Measurements from ENCODE around the gene RXRA. TPM values are rescaled to one million over a fixed set of nuclear protein-coding genes. Genes with fewer than 3 reads are reported as not detected.

RXRA gene
- total RNA-seq, 1 experiment from 2014 or later: 29.9 TPM

DNA sequence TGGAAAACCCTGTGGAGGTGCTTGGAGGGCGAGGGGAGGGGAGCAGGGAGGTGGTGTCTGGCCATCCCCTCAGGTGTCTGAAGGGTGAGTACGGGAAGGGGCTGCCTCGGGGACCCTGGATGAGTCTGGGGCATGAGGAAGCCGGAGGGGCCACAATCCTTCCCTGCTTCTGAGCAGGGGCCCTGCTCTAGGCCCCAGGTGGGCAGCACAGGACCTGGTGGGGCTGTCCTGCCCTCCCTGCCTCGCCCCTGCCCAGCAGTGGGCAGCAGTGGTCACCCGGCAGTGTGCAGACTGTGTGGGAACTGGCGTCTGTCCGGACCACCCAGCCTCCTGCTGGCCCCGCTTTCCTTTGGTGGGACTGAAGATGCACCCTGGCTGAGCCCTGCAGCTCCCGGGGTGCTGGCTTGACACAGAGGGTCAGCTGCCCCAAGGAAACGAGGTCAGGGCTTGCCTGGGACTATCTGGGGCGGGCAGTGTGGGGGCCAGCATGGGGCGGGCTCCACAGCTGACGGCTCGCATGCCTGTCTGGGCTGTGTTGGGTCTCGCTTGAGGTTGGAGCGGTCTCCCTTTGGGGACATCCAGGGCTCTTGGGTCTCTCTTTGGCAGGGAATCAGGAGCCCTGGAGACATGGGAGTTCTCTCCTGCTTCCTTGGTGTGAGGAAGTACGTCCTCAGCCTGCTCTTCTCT is 26.1 kb downstream of the RXRA start:
- Mint-ChIP-seq H3K4me1 (peaks cover 14 to 33% of the 10 kb centered on the region in 2 experiments), H3K36me3 (ENCODE audit: insufficient read depth in 1 of 3, low read depth in 3 of 3) (no peaks in the 10 kb centered on the region)
- no peak overlapping the region for H3K18ac ChIP-seq (ENCODE audit: insufficient read length, low read depth, low read length)

More for the DNA sequence above, 26.1 kb downstream of the RXRA start:
- Mint-ChIP-seq H3K27ac (peak overlapping the region in 1 of 3 experiments; percentile 90; a peak in 3 of 7 replicates), H3K4me3 (no peak overlapping the region), H3K27me3 (ENCODE audit: low read depth) (no peaks in the 10 kb centered on the region), H3K9me3 (no peaks in the 10 kb centered on the region)
- no peaks in the 10 kb centered on the region for H3K4me1 ChIP-seq (ENCODE audit: insufficient read depth, low read length)
- peaks cover 2% of the 10 kb centered on the region; the same call in 1 of the 2 replicates for H3K79me2 ChIP-seq (ENCODE audit: insufficient read depth, low read length)
- no peaks in the 10 kb centered on the region for H3K9me3 ChIP-seq (ENCODE audit: control insufficient read depth, low read depth, low read length)
- no peaks in the 10 kb centered on the region for H4K20me1 ChIP-seq (ENCODE audit: control insufficient read depth, insufficient read depth, insufficient read length)
- H2BK15ac ChIP-seq (ENCODE audit: low read depth, low read length): no peak overlapping the region
- TF ChIP-seq, protein P1, sequence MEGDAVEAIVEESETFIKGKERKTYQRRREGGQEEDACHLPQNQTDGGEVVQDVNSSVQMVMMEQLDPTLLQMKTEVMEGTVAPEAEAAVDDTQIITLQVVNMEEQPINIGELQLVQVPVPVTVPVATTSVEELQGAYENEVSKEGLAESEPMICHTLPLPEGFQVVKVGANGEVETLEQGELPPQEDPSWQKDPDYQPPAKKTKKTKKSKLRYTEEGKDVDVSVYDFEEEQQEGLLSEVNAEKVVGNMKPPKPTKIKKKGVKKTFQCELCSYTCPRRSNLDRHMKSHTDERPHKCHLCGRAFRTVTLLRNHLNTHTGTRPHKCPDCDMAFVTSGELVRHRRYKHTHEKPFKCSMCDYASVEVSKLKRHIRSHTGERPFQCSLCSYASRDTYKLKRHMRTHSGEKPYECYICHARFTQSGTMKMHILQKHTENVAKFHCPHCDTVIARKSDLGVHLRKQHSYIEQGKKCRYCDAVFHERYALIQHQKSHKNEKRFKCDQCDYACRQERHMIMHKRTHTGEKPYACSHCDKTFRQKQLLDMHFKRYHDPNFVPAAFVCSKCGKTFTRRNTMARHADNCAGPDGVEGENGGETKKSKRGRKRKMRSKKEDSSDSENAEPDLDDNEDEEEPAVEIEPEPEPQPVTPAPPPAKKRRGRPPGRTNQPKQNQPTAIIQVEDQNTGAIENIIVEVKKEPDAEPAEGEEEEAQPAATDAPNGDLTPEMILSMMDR (conservative IDR thresholded peaks at IDR 0.05): no peak
- no peak overlapping the region for H4K8ac ChIP-seq (replicated peaks; ENCODE audit: insufficient read length, low read depth, low read length)
- no peak overlapping the region for H2BK20ac ChIP-seq (ENCODE audit: low read depth, low read length, poor library complexity, severe bottlenecking)
- no peak overlapping the region for H4K91ac ChIP-seq (ENCODE audit: insufficient read length, low read depth, low read length)
- H3T11ph ChIP-seq (ENCODE audit: low read length): no peak overlapping the region
- H3K56ac ChIP-seq (ENCODE audit: insufficient read length, low read depth, low read length): no peak overlapping the region
- no peaks in the 10 kb centered on the region for H3K23me2 ChIP-seq (ENCODE audit: insufficient read length, low read depth, low read length, poor library complexity, severe bottlenecking)
- H3K4me2 ChIP-seq (ENCODE audit: insufficient read depth, insufficient read length, low read length): no peak overlapping the region
- H3K23ac ChIP-seq (ENCODE audit: insufficient read length, low read depth, low read length): no peak overlapping the region
- WGBS (ENCODE audit: extremely low coverage, insufficient read length, low lambda C conversion rate): no CpG with 5 or more reads among the region's 18 CpGs
- H3K27me3 ChIP-seq (ENCODE audit: insufficient read depth, low read length): no peaks in the 10 kb centered on the region
- no peak overlapping the region for H2BK12ac ChIP-seq (ENCODE audit: insufficient read length, low read depth, low read length)
- DNase-seq: no peak
- no peak overlapping the region for H2AK5ac ChIP-seq (ENCODE audit: insufficient read length, low read length)
- no peak overlapping the region for H2BK5ac ChIP-seq (ENCODE audit: insufficient read length, low read length)
- H2AFZ ChIP-seq (ENCODE audit: low read length): no peak overlapping the region
- H3K9ac ChIP-seq (ENCODE audit: extremely low read depth, insufficient read length, low read length): no peak overlapping the region
- no peak overlapping the region for H4K5ac ChIP-seq (ENCODE audit: insufficient read length, low read depth, low read length)
- no peak overlapping the region for H3K14ac ChIP-seq (ENCODE audit: insufficient read depth, low read length)
- H3K4ac ChIP-seq (ENCODE audit: low read depth, low read length): no peak overlapping the region
- H3K27ac ChIP-seq (ENCODE audit: insufficient read length, low read depth, low read length): no peak overlapping the region
- H3K79me1 ChIP-seq (ENCODE audit: insufficient read depth, low read depth, low read length, poor library complexity, severe bottlenecking): no peaks in the 10 kb centered on the region
- no peak overlapping the region for H2BK120ac ChIP-seq (ENCODE audit: low read depth, low read length, poor library complexity, severe bottlenecking)
